HG02885 (cell line): Measurements from ENCODE around the gene FBXL4.
A peak's percentile ranks its signal among the peaks of the same experiment; 100 is the strongest.
"Not testable (repeated sequence)": the region's sequence is repeated elsewhere in the genome, so short reads cannot be mapped to it uniquely, and the experiment has no call there.

ENCODE experiments used
- ATAC-seq: cut with Tn5 transposase; IDR thresholded peaks from one replicate; pipeline ENCODE4 v1.9.1; 2021; ENCODE audit warnings: mild to moderate bottlenecking; ENCODE audit not compliant: unreplicated experiment, poor library complexity

The FBXL4 gene

DNA sequence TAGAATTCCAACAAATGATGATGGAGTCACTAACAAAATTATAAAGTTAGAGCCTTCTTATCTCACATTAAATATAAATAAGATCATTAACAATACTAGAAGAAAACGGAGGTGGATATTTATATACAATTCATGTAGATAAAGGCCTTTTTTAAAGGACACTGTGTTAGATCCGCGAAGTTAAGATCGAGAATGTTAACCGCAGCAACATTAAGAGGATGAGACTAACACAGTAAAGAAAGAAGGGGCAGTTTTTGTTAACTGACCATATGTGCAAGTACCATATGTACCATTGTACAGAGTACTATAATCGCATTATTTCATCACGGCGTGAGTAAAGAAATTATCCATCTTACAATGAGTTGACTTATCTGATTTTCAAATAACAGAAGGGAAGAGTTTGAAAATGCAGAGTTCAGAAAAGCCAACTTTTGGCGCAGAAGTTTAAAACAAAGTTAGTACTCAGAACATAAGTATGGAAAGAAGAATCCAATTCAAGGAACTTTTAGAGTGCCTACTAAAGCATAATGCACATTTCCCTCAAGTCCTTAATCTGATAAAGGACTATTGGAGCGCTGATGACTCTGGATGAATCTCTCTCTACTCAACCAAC lies 1.4 kb downstream of the FBXL4 start:
- no peak for ATAC-seq

GRCh38 chr6:98945311-98946115 lies 2.2 kb downstream of the FBXL4 start:
- no peak for ATAC-seq

GRCh38 chr6:98944598-98945081 lies 3.1 kb downstream of the FBXL4 start:
- ATAC-seq: no peak

GRCh38 chr6:98944168-98944567 lies 3.6 kb downstream of the FBXL4 start:
- ATAC-seq: no peak

- no peak for ATAC-seq
These were observed 5.4 kb downstream of the FBXL4 start for GRCh38 chr6:98942263-98942803.

- no peak for ATAC-seq
These were observed 6.4 kb downstream of the FBXL4 start for GRCh38 chr6:98941319-98941718.

DNA sequence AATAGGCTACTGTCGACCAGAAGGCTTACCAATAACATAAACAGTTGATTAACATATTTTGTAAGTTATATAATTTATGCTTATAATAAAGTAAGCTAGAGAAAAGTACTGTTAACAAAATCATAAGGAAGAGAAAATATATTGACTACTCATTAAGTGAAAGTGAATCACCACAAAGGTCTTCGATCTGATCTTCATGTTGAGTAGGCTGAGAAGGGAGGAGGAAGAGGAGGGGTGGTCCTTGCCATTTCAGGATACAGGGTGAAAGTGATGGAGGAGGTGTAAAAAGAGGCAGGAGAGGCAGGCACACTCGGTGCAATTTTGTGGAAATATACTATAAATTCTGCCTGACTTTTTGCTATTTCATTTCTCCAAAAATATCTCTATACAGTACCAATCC lies 10.4 kb downstream of the FBXL4 start:
- ATAC-seq: no peak

DNA sequence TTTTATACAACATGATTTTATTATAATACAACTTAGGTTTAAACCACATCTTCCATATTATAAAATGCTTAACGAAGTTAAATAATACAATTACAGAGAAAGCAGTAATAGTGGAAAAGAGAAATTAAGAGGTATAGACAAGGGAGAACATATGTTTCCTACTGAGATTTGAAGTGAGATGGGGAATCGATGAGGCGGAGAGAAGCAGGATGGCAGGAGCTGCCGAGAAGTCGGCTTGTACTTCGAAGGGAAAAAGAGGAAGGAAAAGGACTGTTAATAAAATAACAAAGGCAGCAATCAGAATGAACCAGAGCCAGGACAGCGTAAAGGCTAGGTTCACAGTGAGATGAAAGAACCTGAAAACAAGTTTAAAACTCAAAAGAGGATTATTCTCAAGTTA lies 15.4 kb downstream of the FBXL4 start:
- ATAC-seq: no peak

- ATAC-seq: no peak
These were observed 16.1 kb downstream of the FBXL4 start for GRCh38 chr6:98931696-98932095.

DNA sequence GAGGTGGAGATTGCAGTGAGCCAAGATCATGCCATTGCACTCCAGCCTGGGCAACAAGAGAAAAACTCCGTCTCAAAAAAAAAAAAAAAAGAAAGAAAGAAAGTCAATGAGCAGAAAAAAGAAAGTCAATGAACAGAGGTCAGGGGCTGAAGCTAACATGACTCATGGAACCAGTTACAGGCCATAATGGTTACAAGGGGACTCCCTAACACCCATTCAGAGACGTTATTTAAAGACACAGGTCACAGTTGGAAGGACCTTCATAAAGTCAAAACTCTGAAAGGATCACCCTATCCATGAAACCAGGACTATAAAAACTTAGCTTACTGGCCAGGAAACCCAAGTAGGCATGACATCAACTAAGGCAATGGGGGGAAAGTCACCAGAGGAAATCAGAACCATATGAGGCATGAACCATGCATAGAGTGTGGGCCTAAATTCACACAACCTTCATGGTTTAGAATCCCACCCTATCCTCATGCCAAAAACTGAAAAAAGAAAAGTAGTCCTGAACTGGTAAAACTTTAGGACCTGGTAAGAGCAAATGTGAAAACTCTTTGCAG lies 18.2 kb downstream of the FBXL4 start:
- peak; percentile 65 for ATAC-seq

GRCh38 chr6:98928688-98929087 lies 19.1 kb downstream of the FBXL4 start:
- ATAC-seq: peak; percentile 46

- no peak for ATAC-seq
These were observed 20.2 kb downstream of the FBXL4 start for GRCh38 chr6:98927534-98927933.

GRCh38 chr6:98925831-98926230 lies 21.9 kb downstream of the FBXL4 start:
- ATAC-seq: no peak

DNA sequence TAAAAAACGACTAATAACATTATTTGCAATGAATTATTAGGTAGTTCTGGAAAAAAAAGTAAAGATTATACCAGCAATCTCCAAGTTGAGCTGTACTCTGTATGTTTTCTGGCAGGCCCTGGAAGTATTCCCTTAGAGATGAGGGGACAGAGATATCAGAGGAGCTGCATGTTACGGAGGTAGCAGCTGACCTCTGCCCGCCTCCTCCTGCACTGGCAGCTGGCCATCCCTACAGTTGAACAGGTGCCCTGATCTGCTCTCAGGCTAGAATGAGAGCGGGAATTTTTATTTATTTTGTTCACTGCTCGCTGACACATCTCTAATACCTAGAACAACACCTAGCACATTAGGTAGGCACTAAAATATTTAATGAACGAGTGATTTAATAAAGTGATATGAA lies 23.1 kb downstream of the FBXL4 start:
- ATAC-seq: no peak

GRCh38 chr6:98920904-98921431 lies 26.8 kb downstream of the FBXL4 start:
- ATAC-seq: peak; percentile 96

- ATAC-seq: not testable (repeated sequence)
These were observed 36.8 kb downstream of the FBXL4 start for GRCh38 chr6:98910946-98911345.

- ATAC-seq: no peak
These were observed 38.5 kb downstream of the FBXL4 start for GRCh38 chr6:98909236-98909635.

DNA sequence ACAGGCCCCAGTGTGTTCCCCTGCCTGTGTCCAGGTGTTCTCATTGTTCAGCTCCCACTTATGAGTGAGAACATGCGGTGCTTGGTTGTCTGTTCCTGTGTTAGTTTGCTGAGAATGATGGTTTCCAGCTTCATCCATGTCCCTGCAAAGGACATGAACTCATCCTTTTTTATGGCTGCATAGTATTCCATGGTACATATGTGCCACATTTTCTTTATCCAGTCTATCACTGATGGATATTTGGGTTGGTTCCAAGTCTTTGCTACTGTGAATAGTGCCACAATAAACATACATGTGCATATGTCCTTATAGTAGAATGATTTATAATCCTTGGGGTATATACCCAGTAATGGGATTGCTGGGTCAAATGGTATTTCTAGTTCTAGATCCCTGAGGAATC lies 41.4 kb downstream of the FBXL4 start:
- ATAC-seq: not testable (repeated sequence)

GRCh38 chr6:98905759-98906158 lies 42.0 kb downstream of the FBXL4 start:
- no peak for ATAC-seq

- ATAC-seq: no peak
These were observed 43.6 kb downstream of the FBXL4 start for GRCh38 chr6:98904096-98904495.

DNA sequence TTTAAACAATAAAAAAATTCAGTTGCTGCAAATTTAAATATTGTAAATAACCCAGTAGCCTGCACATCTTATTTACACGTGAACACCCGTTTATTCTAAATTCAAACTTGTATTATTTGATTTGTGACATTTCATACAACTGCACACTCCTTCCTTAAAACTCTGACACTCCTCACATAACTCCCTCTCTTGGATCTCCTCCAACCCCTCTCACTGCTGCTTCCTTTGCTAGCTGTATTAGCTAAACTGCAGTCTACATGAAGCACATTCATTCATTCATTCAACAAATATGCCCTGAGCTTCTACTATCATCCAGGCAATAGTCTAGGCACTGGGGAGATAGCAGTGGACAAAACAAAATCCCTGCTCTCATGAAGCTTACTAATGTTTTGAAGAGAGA lies 47.0 kb downstream of the FBXL4 start:
- no peak for ATAC-seq
